ENCODE measurements around the gene RNF224.

DNA sequence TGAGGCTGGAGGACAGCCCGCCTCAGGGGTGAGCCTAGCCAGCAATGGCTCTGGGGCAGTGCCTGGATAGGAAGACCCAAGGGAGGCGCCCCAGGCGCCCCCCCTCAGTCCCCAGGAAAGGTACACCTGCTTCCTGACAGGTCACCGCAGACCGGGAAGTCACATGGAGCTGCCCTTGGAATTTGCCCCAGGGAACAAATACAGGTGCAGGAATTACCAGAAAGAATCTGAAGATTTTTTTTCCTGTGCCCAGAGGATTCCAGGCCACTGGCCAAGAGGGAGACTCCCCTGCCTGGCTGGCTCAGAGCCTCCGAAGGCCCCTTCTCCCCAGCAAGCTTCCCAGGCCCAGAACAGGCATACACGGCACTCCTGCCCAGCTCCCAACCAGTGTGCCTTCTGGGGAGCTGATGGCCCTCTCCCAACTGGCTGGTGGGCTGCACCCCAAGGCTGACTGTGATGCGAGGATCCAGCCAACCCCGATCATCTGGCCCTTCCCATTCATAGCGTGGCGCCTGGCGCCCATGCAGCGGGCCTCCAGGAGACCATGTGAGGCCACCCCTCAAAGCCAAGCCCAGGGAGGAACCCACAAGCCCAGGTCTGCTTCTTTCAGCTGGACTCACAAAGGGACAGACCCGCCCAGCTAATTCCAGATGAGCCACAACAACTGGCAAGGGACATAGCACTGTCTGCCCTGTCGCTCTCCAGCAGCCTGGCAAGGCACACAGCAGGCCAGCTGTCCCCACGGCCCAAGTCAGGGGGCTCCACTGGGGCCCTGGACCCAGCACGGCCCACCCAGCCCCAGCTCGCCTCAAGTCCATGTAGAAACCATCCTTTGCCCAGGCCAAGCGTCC lies 29.0 kb upstream of the RNF224 start:
- TF ChIP-seq GATA2 (IDR thresholded peaks at IDR 0.05; ENCODE audit: low read depth, low read length) (no peak), GATA3 (IDR thresholded peaks at IDR 0.05; ENCODE audit: low read depth, low read length) (no peak)

All from SH-SY5Y (cell line).